Right cardiac atrium (tissue), 5 donors: Measurements from ENCODE around the gene OR1F1. TPM values are rescaled to one million over a fixed set of nuclear protein-coding genes. Genes with fewer than 3 reads are reported as not detected.

Source experiments
- ATAC-seq, 2 donors: fragments of 200-7000 bp; cut with Tn5 transposase; one replicate each; pipeline versions ENCODE4 v1.8.0 to v1.9.1; 2020; ENCODE audit warnings: moderate library complexity in 2 of 2, mild to moderate bottlenecking in 1 of 2
- DNase-seq, 3 donors: peaks; one replicate each; pipeline ENCODE4 v3.0.0-alpha.2; 2020
- H3K27ac ChIP-seq: one replicate; pipeline ENCODE4 v1.5.1; 2013; ENCODE audit warnings: mild to moderate bottlenecking, low read length, control low read depth, moderate library complexity
- H3K27me3 ChIP-seq: one replicate; pipeline ENCODE4 v1.6.1; 2013; ENCODE audit not compliant: control insufficient read depth, insufficient read depth
- H3K4me1 ChIP-seq: one replicate; pipeline ENCODE4 v1.6.1; 2013; ENCODE audit warnings: low read length; ENCODE audit not compliant: control insufficient read depth, insufficient read depth
- H3K4me3 ChIP-seq: one replicate; pipeline ENCODE4 v1.5.1; 2013; ENCODE audit warnings: low read length, control low read depth
- H3K9me3 ChIP-seq: one replicate; pipeline ENCODE4 v1.6.1; 2013; ENCODE audit warnings: low read length; ENCODE audit not compliant: control insufficient read depth
- WGBS: extraction: QIAGEN DNeasy Blood & Tissue Kit; methylation state at CpG from one replicate; pipeline ENCODE4 v1.1.7; 2013; 5-methylcytosine and 5-hydroxymethylcytosine counted together
- intact Hi-C, 4 donors: fragments of 100-400 bp; cut with DNase I; formaldehyde crosslinking; loops; one replicate each; pipeline versions ENCODE4 v1.11.0 to v1.14.0; 2022 to 2023
- polyA plus RNA-seq: library from polyadenylated mRNA; stranded (reverse); fragments of 200-250 nt; gene quantifications from one replicate; pipeline ENCODE4 v1.2.3, GENCODE V29; 2013
- total RNA-seq, 4 donors: library from RNA; stranded (reverse); fragmentation: NEBNext Ultra II Directional; extraction: Animal tissue kit (Norgen Biotek cat#: 25700); gene quantifications; one replicate each; pipeline ENCODE4 v1.2.1, GENCODE V29; 2021
- donor health status: healthy with polysubstance abuse.
- donor health status: DM: no; HTN: yes; CAD: no.
- donor health status: DM: no; HTN: no; CAD: no.
- donor health status: DM: no; HTN: yes; CAD: no; lungs with severe emphysema.
- donor health status: DM: yes; HTN: yes; CAD: no.

The OR1F1 gene
- total and polyA plus RNA-seq, 5 donors, result not detected

GRCh38 chr16:3152277-3152990 is 35.6 kb upstream of the OR1F1 start:
- no peaks in the 10 kb centered on the region for H3K9me3 ChIP-seq
- H3K27me3 ChIP-seq, result no peaks in the 10 kb centered on the region
- peak overlapping the region; percentile 30 for H3K4me3 ChIP-seq
- peak; percentile 53 to 62 for ATAC-seq
- peak overlapping the region; percentile 55 for H3K27ac ChIP-seq
- WGBS, result under 1% methylated on average over 42 of the region's 42 CpGs
- DNase-seq, result peak; percentile 79 to 92 (median 91)
- intact Hi-C loops, result no loop called here
- no peaks in the 10 kb centered on the region for H3K4me1 ChIP-seq

GRCh38 chr16:3152991-3153368 is 35.0 kb upstream of the OR1F1 start:
- intact Hi-C loops, result no loop called here
- ATAC-seq (no peak), DNase-seq (no peak)
- Histone ChIP-seq H3K4me3 (no peak overlapping the region), H3K27me3 (no peaks in the 10 kb centered on the region), H3K4me1 (no peaks in the 10 kb centered on the region), H3K9me3 (no peaks in the 10 kb centered on the region), H3K27ac (no peak overlapping the region)
- 11% methylated on average over 8 of the region's 8 CpGs for WGBS

GRCh38 chr16:3155181-3155580 is 32.8 kb upstream of the OR1F1 start:
- Histone ChIP-seq H3K4me3 (no peak overlapping the region), H3K27ac (no peak overlapping the region), H3K9me3 (no peaks in the 10 kb centered on the region), H3K27me3 (no peaks in the 10 kb centered on the region), H3K4me1 (no peaks in the 10 kb centered on the region)
- DNase-seq (no peak), ATAC-seq (no peak)
- intact Hi-C loops, result no loop called here
- WGBS, result 62% methylated on average over 2 of the region's 2 CpGs

- Histone ChIP-seq H3K9me3 (no peaks in the 10 kb centered on the region), H3K27me3 (no peaks in the 10 kb centered on the region), H3K27ac (no peak overlapping the region), H3K4me1 (no peaks in the 10 kb centered on the region), H3K4me3 (no peak overlapping the region)
- intact Hi-C loops, result no loop called here
- ATAC-seq, result no peak
- 95% methylated on average over 3 of the region's 3 CpGs for WGBS
- peak in 1 of 3 donors; percentile 1 for DNase-seq
These were observed 32.0 kb upstream of the OR1F1 start for GRCh38 chr16:3155972-3156371.

- Histone ChIP-seq H3K9me3 (no peaks in the 10 kb centered on the region), H3K27me3 (no peaks in the 10 kb centered on the region), H3K27ac (peak overlapping the region; percentile 60), H3K4me1 (no peaks in the 10 kb centered on the region), H3K4me3 (peak overlapping the region; percentile 82)
- intact Hi-C loops, result no loop called here
- ATAC-seq, result peak; percentile 3 to 35
- WGBS, result 1% methylated on average over 59 of the region's 59 CpGs
- DNase-seq, result peak; percentile 59 to 75 (median 70)
These were observed 30.6 kb upstream of the OR1F1 start for GRCh38 chr16:3157229-3158025.

- peak overlapping the region; percentile 60 for H3K27ac ChIP-seq
- peak; percentile 30 to 45 for ATAC-seq
- DNase-seq, result peak in 1 of 3 donors; percentile 68
- H3K4me1 ChIP-seq, result no peaks in the 10 kb centered on the region
- H3K9me3 ChIP-seq, result no peaks in the 10 kb centered on the region
- WGBS, result under 1% methylated on average over 27 of the region's 27 CpGs
- no peaks in the 10 kb centered on the region for H3K27me3 ChIP-seq
- intact Hi-C loops, result no loop called here
- peak overlapping the region; percentile 82 for H3K4me3 ChIP-seq
These were observed 29.9 kb upstream of the OR1F1 start for GRCh38 chr16:3158026-3158509.

- ATAC-seq, result peak; percentile 94
- no peaks in the 10 kb centered on the region for H3K9me3 ChIP-seq
- peak; percentile 87 to 93 (median 91) for DNase-seq
- under 1% methylated on average over 69 of the region's 70 CpGs for WGBS
- H3K27me3 ChIP-seq, result no peaks in the 10 kb centered on the region
- H3K4me3 ChIP-seq, result peak overlapping the region; percentile 82
- intact Hi-C loops, result no loop called here
- peak overlapping the region; percentile 82 for H3K27ac ChIP-seq
- H3K4me1 ChIP-seq, result no peaks in the 10 kb centered on the region
These were observed 29.3 kb upstream of the OR1F1 start for GRCh38 chr16:3158510-3159314.

- 90% methylated on average over 36 of the region's 36 CpGs for WGBS
- ATAC-seq, result no peak
- Histone ChIP-seq H3K4me1 (no peaks in the 10 kb centered on the region), H3K27me3 (no peaks in the 10 kb centered on the region), H3K9me3 (no peaks in the 10 kb centered on the region), H3K4me3 (no peak overlapping the region), H3K27ac (no peak overlapping the region)
- intact Hi-C loops, result loop anchor here in 1 of 4 donors (10.0 kb wide), 1 partner anchor 97 kb away; the partner anchor contains the start of gene IL32
- DNase-seq, result peak in 1 of 3 donors; percentile 57
These were observed 26.6 kb upstream of the OR1F1 start for GRCh38 chr16:3161235-3162018.

- no peaks in the 10 kb centered on the region for H3K27me3 ChIP-seq
- intact Hi-C loops, result loop anchor here in 1 of 4 donors (10.0 kb wide), 1 partner anchor 100 kb away; the partner anchor contains the start of gene IL32
- H3K4me1 ChIP-seq, result no peaks in the 10 kb centered on the region
- ATAC-seq (no peak), DNase-seq (peak in 2 of 3 donors; percentile 50 to 52)
- 84% methylated on average over 37 of the region's 37 CpGs for WGBS
- no peaks in the 10 kb centered on the region for H3K9me3 ChIP-seq
- H3K4me3 ChIP-seq, result no peak overlapping the region
- H3K27ac ChIP-seq, result no peak overlapping the region
These were observed 23.6 kb upstream of the OR1F1 start for GRCh38 chr16:3164121-3164991.
